H1 (cell line): ENCODE data around the gene TFAP2D. TPM values are rescaled to one million over a fixed set of nuclear protein-coding genes. Genes with fewer than 3 reads are reported as not detected.
A peak's percentile ranks its signal among the peaks of the same experiment; 100 is the strongest.

Experiments
- CTCF ChIA-PET: fragments of 300-600 bp; sonication (Branson Sonifier 250); formaldehyde crosslinking; loops from one replicate; lab custom pipeline; 2021; ENCODE audit not compliant: partially characterized antibody; lab: Charles Lee
- POLR2A ChIA-PET: fragments of 300-600 bp; sonication (Branson Sonifier 250); formaldehyde crosslinking; loops from one replicate; lab custom pipeline; 2021; ENCODE audit warnings: inconsistent platforms; ENCODE audit not compliant: partially characterized antibody; lab: Charles Lee
- DNase-seq, 2 experiments: peaks; one replicate each; pipeline versions ENCODE4 v3.0.0 to v3.0.0-alpha.2; 2010 to 2022; ENCODE audit warnings: low spot score in 2 of 2, low read depth in 1 of 2, mixed read lengths in 1 of 2
- FAIRE-seq: peaks from 2 replicates; lab custom pipeline; 2011; peaks lifted over from hg19 to GRCh38; lab: Jason Lieb, UNC
- H2AFZ ChIP-seq: 2 replicates; pipeline ENCODE4 v1.8.1; 2012; ENCODE audit warnings: low read length, inconsistent platforms
- H2AK5ac ChIP-seq: 2 replicates; pipeline ENCODE4 v1.6.1; 2013; ENCODE audit warnings: low read depth, low read length
- H2BK120ac ChIP-seq: replicated peaks from 2 replicates; pipeline ENCODE3; 2013; ENCODE audit warnings: low read depth, low read length, inconsistent platforms
- H2BK12ac ChIP-seq: 2 replicates; pipeline ENCODE4 v1.6.1; 2013; ENCODE audit warnings: low read depth, low read length
- H2BK15ac ChIP-seq: 2 replicates; pipeline ENCODE4 v1.6.1; 2013; ENCODE audit warnings: low read length
- H2BK20ac ChIP-seq: 2 replicates; pipeline ENCODE4 v1.6.1; 2013; ENCODE audit warnings: low read length
- H2BK5ac ChIP-seq: 2 replicates; pipeline ENCODE4 v1.6.1; 2013; ENCODE audit warnings: low read depth, low read length
- H3K14ac ChIP-seq: 2 replicates; pipeline ENCODE4 v1.6.1; 2013; ENCODE audit warnings: inconsistent platforms; ENCODE audit not compliant: insufficient read length
- H3K18ac ChIP-seq: 2 replicates; pipeline ENCODE4 v1.6.1; 2013; ENCODE audit warnings: low read length; ENCODE audit errors: extremely low read depth
- H3K23ac ChIP-seq: 2 replicates; pipeline ENCODE4 v1.6.1; 2013; ENCODE audit warnings: inconsistent platforms; ENCODE audit not compliant: insufficient read length
- H3K23me2 ChIP-seq: 2 replicates; pipeline ENCODE4 v1.6.1; 2013; ENCODE audit warnings: low read depth, low read length
- H3K27ac ChIP-seq: 2 replicates; pipeline ENCODE4 v1.6.1; 2011; ENCODE audit warnings: low read depth, low read length, inconsistent platforms
- H3K27me3 ChIP-seq, 4 experiments: replicated peaks in 1 of 4; 1 replicate in 1 of 4; 2 replicates in 3 of 4; pipeline versions ENCODE4 v1.6.1 to v1.8.1; 2011 to 2013; ENCODE audit warnings: low read length in 3 of 4, mild to moderate bottlenecking in 3 of 4, inconsistent platforms in 2 of 4, mixed read lengths in 2 of 4, moderate library complexity in 1 of 4; ENCODE audit not compliant: control insufficient read depth in 3 of 4, insufficient read depth in 3 of 4; ENCODE audit errors: extremely low read depth in 1 of 4
- H3K36me3 ChIP-seq, 4 experiments: 2 replicates each; pipeline versions ENCODE4 v1.6.1 to v1.8.1; 2011 to 2013; ENCODE audit warnings: mild to moderate bottlenecking in 4 of 4, low read length in 3 of 4, moderate library complexity in 2 of 4, control low read depth in 1 of 4, inconsistent platforms in 1 of 4; ENCODE audit not compliant: insufficient read depth in 4 of 4, control insufficient read depth in 2 of 4
- H3K4ac ChIP-seq: replicated peaks from 2 replicates; pipeline ENCODE3; 2013; ENCODE audit warnings: low read length, low read depth, mixed read lengths, inconsistent platforms; ENCODE audit not compliant: insufficient read length
- H3K4me1 ChIP-seq, 4 experiments: replicated peaks in 1 of 4; 1 replicate in 1 of 4; 2 replicates in 3 of 4; pipeline versions ENCODE4 v1.6.1 to v1.8.1; 2011 to 2013; ENCODE audit warnings: low read length in 3 of 4, inconsistent platforms in 2 of 4, mixed read lengths in 1 of 4; ENCODE audit not compliant: insufficient read depth in 4 of 4, control insufficient read depth in 3 of 4
- H3K4me2 ChIP-seq, 2 experiments: 2 replicates each; pipeline versions ENCODE4 v1.6.1 to v1.8.1; 2011 to 2013; ENCODE audit warnings: low read depth in 2 of 2, low read length in 2 of 2, control low read depth in 1 of 2, inconsistent platforms in 1 of 2, mild to moderate bottlenecking in 1 of 2; ENCODE audit not compliant: insufficient read depth in 1 of 2
- H3K4me3 ChIP-seq, 4 experiments: fragments of 200-600, 300-600 bp in 1 of 4; sonication (generic), shearing (Covaris generic), sonication (Bioruptor Twin) in 1 of 4; 2 replicates each; pipeline versions ENCODE4 v1.5.1 to v1.8.1; 2011 to 2016; ENCODE audit warnings: low read length in 4 of 4, low read depth in 3 of 4, control low read depth in 2 of 4, inconsistent platforms in 2 of 4, mild to moderate bottlenecking in 2 of 4, mixed read lengths in 1 of 4, moderate library complexity in 1 of 4; ENCODE audit not compliant: insufficient read depth in 2 of 4; ENCODE audit errors: extremely low read depth in 1 of 4
- H3K56ac ChIP-seq: replicated peaks from 2 replicates; pipeline ENCODE3; 2013; ENCODE audit warnings: low read depth, mild to moderate bottlenecking, mixed read lengths, low read length, inconsistent platforms; ENCODE audit not compliant: insufficient read length
- H3K79me1 ChIP-seq: 2 replicates; pipeline ENCODE4 v1.6.1; 2013; ENCODE audit warnings: low read depth, low read length, control low read depth
- H3K79me2 ChIP-seq, 2 experiments: 2 replicates each; pipeline versions ENCODE4 v1.6.1 to v1.8.1; 2012 to 2013; ENCODE audit warnings: low read length in 2 of 2, mild to moderate bottlenecking in 2 of 2, inconsistent platforms in 1 of 2; ENCODE audit not compliant: insufficient read depth in 2 of 2, control insufficient read depth in 1 of 2
- H3K9ac ChIP-seq, 4 experiments: replicated peaks in 1 of 4; 1 replicate in 1 of 4; 2 replicates in 3 of 4; pipeline versions ENCODE4 v1.6.1 to v1.8.1; 2011 to 2013; ENCODE audit warnings: low read depth in 3 of 4, low read length in 3 of 4, control low read depth in 2 of 4, mild to moderate bottlenecking in 2 of 4, moderate library complexity in 2 of 4, inconsistent platforms in 1 of 4; ENCODE audit errors: extremely low read depth in 1 of 4
- H3K9me3 ChIP-seq, 2 experiments: 2 replicates each; pipeline versions ENCODE4 v1.6.1 to v1.8.1; 2012 to 2013; ENCODE audit warnings: mild to moderate bottlenecking in 2 of 2, moderate library complexity in 2 of 2, control low read depth in 1 of 2, inconsistent platforms in 1 of 2, low read depth in 1 of 2, low read length in 1 of 2, mixed read lengths in 1 of 2; ENCODE audit not compliant: insufficient read depth in 2 of 2
- H4K20me1 ChIP-seq, 2 experiments: replicated peaks in 1 of 2; 2 replicates each; pipeline versions ENCODE3 to v1.8.1; 2011 to 2013; ENCODE audit warnings: inconsistent platforms in 2 of 2, low read length in 2 of 2, mild to moderate bottlenecking in 1 of 2; ENCODE audit not compliant: insufficient read depth in 2 of 2, control insufficient read depth in 1 of 2
- H4K5ac ChIP-seq: 2 replicates; pipeline ENCODE4 v1.6.1; 2013; ENCODE audit warnings: low read length, low read depth, mixed read lengths, inconsistent platforms; ENCODE audit not compliant: insufficient read length
- H4K8ac ChIP-seq: 2 replicates; pipeline ENCODE4 v1.8.0; 2013; ENCODE audit warnings: mild to moderate bottlenecking, moderate library complexity, low read length, inconsistent platforms; ENCODE audit not compliant: insufficient read depth; ENCODE audit errors: extremely low read depth
- H4K91ac ChIP-seq: replicated peaks from 2 replicates; pipeline ENCODE3; 2013; ENCODE audit warnings: low read length, mixed read lengths, inconsistent platforms; ENCODE audit not compliant: insufficient read length
- WGBS, 2 experiments: shearing (Covaris generic) in 1 of 2; methylation state at CpG; one replicate each; pipeline versions ENCODE4 v1.1.6 to v1.1.7; 2013 to 2015; ENCODE audit warnings: low lambda C conversion rate in 2 of 2, mixed read lengths in 2 of 2, inconsistent platforms in 1 of 2, low coverage in 1 of 2, missing lambda C conversion rate in 1 of 2; ENCODE audit not compliant: insufficient replicate concordance in 2 of 2, insufficient coverage in 1 of 2, insufficient read length in 1 of 2; ENCODE audit errors: extremely low coverage in 1 of 2, missing lambda C conversion rate in 1 of 2; 5-methylcytosine and 5-hydroxymethylcytosine counted together
- polyA plus RNA-seq, 7 experiments: library from polyadenylated mRNA; depleted of rRNA in 3 of 7; stranded (reverse) in 5 of 7; unstranded in 2 of 7; fragments of >200 nt in 5 of 7; fragments of 200-250 nt in 2 of 7; gene quantifications; 1 replicate in 5 of 7; 2 replicates in 1 of 7; 4 replicates in 1 of 7; pipeline versions ENCODE4 v1.2.1 to v1.2.3, GENCODE V29; 2011 to 2013; ENCODE audit warnings: missing spikeins in 2 of 7, mixed read lengths in 2 of 7
- total RNA-seq: library from RNA; stranded (reverse); fragmentation: NEBNext Ultra II Directional; extraction: Animal tissue kit (Norgen Biotek cat#: 25700); gene quantifications from 2 replicates; pipeline ENCODE4 v1.2.1, GENCODE V29; 2021

Gene TFAP2D
- total and polyA plus RNA-seq, 2 of the 8 experiments (the other 6 are each of a cell fraction or from before 2014, with no cell fraction given): not detected

GRCh38 chr6:50818673-50819072 lies 105.3 kb downstream of the TFAP2D start, which contains the start of gene TFAP2B:
Gene TFAP2B (plus strand): TSS chr6:50818871. CDS start chr6:50818892, 21 bp downstream.
- Histone ChIP-seq H4K5ac (no peak within 1 kb of the TSS), H3K23ac (no peak within 1 kb of the TSS), H2BK20ac (no peak within 1 kb of the TSS; the same call in 1 of the 2 replicates), H2AK5ac (no peak within 1 kb of the TSS), H3K9ac (no peak within 1 kb of the TSS), H2BK5ac (no peak within 1 kb of the TSS), H3K4me2 (peak within 1 kb of the TSS; percentile 68 to 72), H3K23me2 (peaks cover 5% of the 10 kb centered on the region; the same call in 1 of the 2 replicates), H4K8ac (peak within 1 kb of the TSS; percentile 17; the same call in 1 of the 2 replicates), H2AFZ (peak within 1 kb of the TSS; percentile 39; the same call in 1 of the 2 replicates), H3K14ac (no peak within 1 kb of the TSS), H3K36me3 (peaks cover 0 to 3% (median 0%) of the 10 kb centered on the region in 4 experiments; a peak in 1 of 8 replicates), H3K56ac (no peak within 1 kb of the TSS), H2BK120ac (no peak within 1 kb of the TSS), H3K27me3 (peaks cover 60 to 85% (median 72%) of the 10 kb centered on the region in 4 experiments), H2BK12ac (0 out of 2 replicates have a peak within 1 kb of the TSS, but pooled peaks have one; percentile 41), H4K91ac (no peak within 1 kb of the TSS), H3K4me3 (peak within 1 kb of the TSS; percentile 9 to 56 (median 28); a peak in 5 of 8 replicates), H3K9me3 (no peaks in the 10 kb centered on the region), H3K79me2 (no peaks in the 10 kb centered on the region), H4K20me1 (peaks cover 2 to 4% of the 10 kb centered on the region in 2 experiments), H3K4ac (no peak within 1 kb of the TSS), H3K27ac (no peak within 1 kb of the TSS), H2BK15ac (no peak within 1 kb of the TSS), H3K79me1 (no peaks in the 10 kb centered on the region), H3K18ac (no peak within 1 kb of the TSS), H3K4me1 (peaks cover 7 to 19% (median 11%) of the 10 kb centered on the region in 4 experiments)
- ChIA-PET POLR2A (interaction anchor here (1.5 kb wide), 1 partner anchor 104 kb away, joined by 3 read pairs; no protein-coding TSS in a partner anchor), CTCF (interaction anchor here (0.7 to 1.5 kb wide), 6 partner anchors 15 to 1231 kb away, joined by 3 to 10 read pairs (median 3); no protein-coding TSS in a partner anchor)
- DNase-seq (no peak), FAIRE-seq (no peak)
- 10% methylated on average over 7 of the region's 7 CpGs; no CpG with 5 or more reads in 1 of the 2 experiments for WGBS, 2 experiments
